Activated T-helper 1 cell treated with anti-CD3 and anti-CD28 coated beads, Interleukin-12 subunit alpha, Interleukin-12 subunit beta, Interleukin-2, Interleukin-4 antibody, amounts not matched to agents 30 ng/mL and 10 ng/mL and 1 ng/mL, durations not matched to agents 14 hours and 24 hours and 36 hours (primary cell): ENCODE results near the gene PCLO. TPM values are rescaled to one million over a fixed set of nuclear protein-coding genes. Genes with fewer than 3 reads are reported as not detected.

Source experiments
- DNase-seq: peaks from one replicate; pipeline ENCODE4 v3.0.0; 2021; ENCODE audit warnings: low spot score
- H3K27ac Mint-ChIP-seq: one replicate; pipeline ENCODE4 v1.8.0; 2021; ENCODE audit warnings: mild to moderate bottlenecking, mixed read lengths
- H3K27me3 Mint-ChIP-seq: one replicate; pipeline ENCODE4 v1.8.0; 2022; ENCODE audit warnings: mild to moderate bottlenecking, moderate library complexity, mixed read lengths; ENCODE audit not compliant: insufficient read depth
- H3K36me3 Mint-ChIP-seq: one replicate; pipeline ENCODE4 v1.8.0; 2021; ENCODE audit warnings: low read depth, mixed read lengths
- H3K4me1 Mint-ChIP-seq: one replicate; pipeline ENCODE4 v1.8.0; 2021; ENCODE audit warnings: low read depth, mixed read lengths
- H3K4me3 Mint-ChIP-seq: one replicate; pipeline ENCODE4 v1.8.0; 2021; ENCODE audit warnings: mild to moderate bottlenecking, moderate library complexity, mixed read lengths
- H3K9me3 Mint-ChIP-seq: one replicate; pipeline ENCODE4 v1.8.0; 2021; ENCODE audit warnings: mixed read lengths
- intact Hi-C: fragments of 100-400 bp; cut with micrococcal nuclease; formaldehyde crosslinking; loops from one replicate; pipeline ENCODE4 v1.15.1; 2024
- total RNA-seq: library from RNA; stranded (reverse); gene quantifications from 2 replicates; pipeline ENCODE4 v1.2.3, GENCODE V29; 2022

The PCLO gene
- not detected in 2 replicates for total RNA-seq

GRCh38 chr7:83162402-83163256, at the start of gene PCLO:
PCLO (minus strand) TSS chr7:83162884; CDS start chr7:83162592, 292 bp downstream.
- intact Hi-C loops = no loop called here
- peak; percentile 53 for DNase-seq
- H3K9me3 Mint-ChIP-seq = no peaks in the 10 kb centered on the region
- no peaks in the 10 kb centered on the region for H3K36me3 Mint-ChIP-seq
- H3K27ac Mint-ChIP-seq = no peak within 1 kb of the TSS
- H3K4me1 Mint-ChIP-seq = no peaks in the 10 kb centered on the region
- peaks cover 14% of the 10 kb centered on the region for H3K27me3 Mint-ChIP-seq
- H3K4me3 Mint-ChIP-seq = peak within 1 kb of the TSS; percentile 63

DNA sequence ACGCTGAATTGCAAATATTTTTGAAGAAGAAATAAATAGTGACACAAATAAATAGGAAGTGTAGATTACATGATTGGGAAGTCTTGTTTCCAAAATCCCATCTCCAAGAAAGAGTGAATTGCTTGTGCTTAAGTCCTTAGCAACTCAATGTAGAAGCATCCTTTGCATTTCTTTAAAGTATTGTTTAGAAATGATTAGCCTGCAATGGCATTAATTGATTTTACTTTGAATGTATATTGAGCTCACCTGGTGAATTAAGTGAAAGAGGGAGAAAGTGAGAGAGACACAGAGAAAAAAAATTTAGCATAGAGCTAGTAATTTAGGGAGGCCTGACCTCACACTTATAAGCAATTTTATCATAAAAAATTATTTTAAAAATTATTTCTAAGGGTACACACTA, 49.0 kb upstream of the PCLO start:
- DNase-seq = no peak
- H3K4me3 Mint-ChIP-seq = no peak overlapping the region
- H3K9me3 Mint-ChIP-seq = no peaks in the 10 kb centered on the region
- no peaks in the 10 kb centered on the region for H3K27me3 Mint-ChIP-seq
- no peaks in the 10 kb centered on the region for H3K36me3 Mint-ChIP-seq
- no peaks in the 10 kb centered on the region for H3K4me1 Mint-ChIP-seq
- no peak overlapping the region for H3K27ac Mint-ChIP-seq
- intact Hi-C loops = no loop called here

DNA sequence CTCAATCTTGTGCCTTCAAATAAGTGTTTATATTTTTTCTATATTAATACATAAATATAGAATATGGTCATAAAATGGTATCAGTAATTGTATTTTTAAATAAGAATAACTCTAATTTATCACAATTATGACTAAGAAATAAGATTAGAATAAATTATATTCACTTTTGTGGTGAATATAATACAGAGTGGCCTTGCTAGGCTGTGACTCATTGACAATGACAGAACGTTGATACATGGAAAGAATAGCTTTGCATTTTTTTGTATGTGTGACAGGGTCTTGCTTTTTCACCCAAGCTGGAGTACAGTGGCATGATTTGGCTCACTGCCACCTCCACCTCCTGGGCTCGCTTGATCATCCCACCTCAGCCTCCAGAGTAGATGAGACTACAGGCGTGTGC, 47.8 kb upstream of the PCLO start:
- Mint-ChIP-seq H3K36me3 (no peaks in the 10 kb centered on the region), H3K9me3 (no peaks in the 10 kb centered on the region), H3K4me1 (no peaks in the 10 kb centered on the region), H3K4me3 (no peak overlapping the region), H3K27me3 (no peaks in the 10 kb centered on the region), H3K27ac (no peak overlapping the region)
- intact Hi-C loops = no loop called here
- DNase-seq = no peak

GRCh38 chr7:83204715-83205114, 42.0 kb upstream of the PCLO start:
- no peaks in the 10 kb centered on the region for H3K4me1 Mint-ChIP-seq
- DNase-seq = no peak
- H3K9me3 Mint-ChIP-seq = no peaks in the 10 kb centered on the region
- H3K27ac Mint-ChIP-seq = no peak overlapping the region
- no peaks in the 10 kb centered on the region for H3K36me3 Mint-ChIP-seq
- H3K27me3 Mint-ChIP-seq = no peaks in the 10 kb centered on the region
- H3K4me3 Mint-ChIP-seq = no peak overlapping the region
- intact Hi-C loops = no loop called here

DNA sequence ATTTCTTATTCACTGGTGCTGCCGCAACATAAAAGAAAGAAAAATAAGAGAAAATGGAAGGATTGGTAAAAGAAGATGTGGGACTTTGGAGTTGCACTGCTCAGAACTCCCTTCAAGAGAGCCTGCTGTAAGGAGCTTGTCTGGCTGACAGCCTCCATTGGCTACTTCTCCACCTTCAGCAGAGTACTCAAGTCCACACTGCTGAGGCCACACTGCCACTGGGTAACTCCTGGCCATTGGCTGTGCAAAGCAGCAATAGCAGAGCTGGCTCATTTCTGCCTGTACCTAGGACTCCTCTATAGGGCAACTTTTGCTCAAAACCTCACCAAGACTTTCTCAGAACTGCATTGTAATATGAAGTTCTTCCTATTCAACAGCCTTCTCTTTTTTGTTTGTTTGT, 38.7 kb upstream of the PCLO start:
- H3K4me3 Mint-ChIP-seq = no peak overlapping the region
- DNase-seq = no peak
- no peak overlapping the region for H3K27ac Mint-ChIP-seq
- H3K9me3 Mint-ChIP-seq = no peaks in the 10 kb centered on the region
- H3K27me3 Mint-ChIP-seq = no peaks in the 10 kb centered on the region
- intact Hi-C loops = no loop called here
- H3K36me3 Mint-ChIP-seq = no peaks in the 10 kb centered on the region
- H3K4me1 Mint-ChIP-seq = no peaks in the 10 kb centered on the region

- DNase-seq = no peak
- H3K4me3 Mint-ChIP-seq = no peak overlapping the region
- no peak overlapping the region for H3K27ac Mint-ChIP-seq
- no peaks in the 10 kb centered on the region for H3K36me3 Mint-ChIP-seq
- no peaks in the 10 kb centered on the region for H3K4me1 Mint-ChIP-seq
- H3K9me3 Mint-ChIP-seq = no peaks in the 10 kb centered on the region
- intact Hi-C loops = no loop called here
- no peaks in the 10 kb centered on the region for H3K27me3 Mint-ChIP-seq
These were observed 28.1 kb upstream of the PCLO start for GRCh38 chr7:83190659-83191389.

GRCh38 chr7:83178796-83179195, 16.1 kb upstream of the PCLO start:
- Mint-ChIP-seq H3K27me3 (no peaks in the 10 kb centered on the region), H3K36me3 (no peaks in the 10 kb centered on the region), H3K4me3 (no peak overlapping the region), H3K9me3 (peaks cover 3% of the 10 kb centered on the region), H3K27ac (no peak overlapping the region), H3K4me1 (no peaks in the 10 kb centered on the region)
- DNase-seq = no peak
- intact Hi-C loops = no loop called here

DNA sequence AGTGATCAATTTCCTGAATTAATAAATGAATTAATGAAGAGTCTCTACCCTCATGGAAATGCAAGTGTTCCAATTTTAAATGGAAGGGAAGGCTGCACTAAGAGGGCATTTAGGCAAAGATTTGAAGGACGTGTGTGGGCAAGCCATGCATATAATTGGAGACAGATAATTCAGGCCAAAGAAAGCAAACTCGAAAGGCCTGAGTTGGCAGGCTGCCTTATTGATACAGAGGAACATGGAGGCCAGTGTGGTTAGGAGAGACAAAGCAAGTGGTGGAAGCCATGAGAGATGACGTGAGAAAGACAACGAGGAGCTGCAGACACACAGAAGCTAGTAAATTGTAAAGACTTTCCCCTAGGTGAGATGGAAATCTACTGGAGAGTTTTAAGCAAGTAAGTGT, 15.4 kb upstream of the PCLO start:
- H3K4me1 Mint-ChIP-seq = no peaks in the 10 kb centered on the region
- H3K9me3 Mint-ChIP-seq = peaks cover 3% of the 10 kb centered on the region
- intact Hi-C loops = no loop called here
- no peak for DNase-seq
- no peak overlapping the region for H3K4me3 Mint-ChIP-seq
- no peak overlapping the region for H3K27ac Mint-ChIP-seq
- H3K36me3 Mint-ChIP-seq = no peaks in the 10 kb centered on the region
- H3K27me3 Mint-ChIP-seq = no peaks in the 10 kb centered on the region

- no peaks in the 10 kb centered on the region for H3K36me3 Mint-ChIP-seq
- H3K4me1 Mint-ChIP-seq = no peaks in the 10 kb centered on the region
- H3K4me3 Mint-ChIP-seq = no peak overlapping the region
- DNase-seq = no peak
- intact Hi-C loops = no loop called here
- H3K27me3 Mint-ChIP-seq = no peaks in the 10 kb centered on the region
- no peaks in the 10 kb centered on the region for H3K9me3 Mint-ChIP-seq
- H3K27ac Mint-ChIP-seq = no peak overlapping the region
These were observed 11.0 kb upstream of the PCLO start for GRCh38 chr7:83173664-83174063.

GRCh38 chr7:83166781-83167180, 4.1 kb upstream of the PCLO start:
- intact Hi-C loops = no loop called here
- DNase-seq = no peak
- no peaks in the 10 kb centered on the region for H3K36me3 Mint-ChIP-seq
- no peak overlapping the region for H3K27ac Mint-ChIP-seq
- peaks cover 9% of the 10 kb centered on the region for H3K27me3 Mint-ChIP-seq
- H3K4me1 Mint-ChIP-seq = no peaks in the 10 kb centered on the region
- no peak overlapping the region for H3K4me3 Mint-ChIP-seq
- no peaks in the 10 kb centered on the region for H3K9me3 Mint-ChIP-seq

DNA sequence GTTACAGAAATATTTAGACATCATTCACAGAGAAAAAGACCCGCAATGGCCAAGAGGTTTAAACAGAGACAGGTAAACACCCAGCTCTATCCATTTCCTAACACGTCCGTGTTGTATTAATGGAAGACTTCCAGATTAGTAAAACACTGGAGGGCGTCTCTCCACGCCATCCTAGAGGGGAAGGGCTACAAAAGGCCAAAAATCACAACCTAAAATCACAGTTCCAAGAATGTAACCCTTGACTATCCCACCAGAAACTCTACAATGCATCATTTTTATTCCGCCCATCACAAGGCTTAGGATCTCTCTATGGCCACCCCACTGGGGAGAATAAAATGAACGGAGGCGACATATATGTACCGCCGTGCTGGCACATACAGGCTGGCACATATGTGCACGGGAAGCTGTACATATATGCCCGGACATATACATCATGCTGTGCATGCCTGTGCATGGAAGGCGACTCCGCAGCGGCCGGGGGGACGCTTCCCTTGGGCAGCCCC, 734 bp downstream of the PCLO start:
- H3K36me3 Mint-ChIP-seq = no peaks in the 10 kb centered on the region
- peak overlapping the region; percentile 63 for H3K4me3 Mint-ChIP-seq
- no peaks in the 10 kb centered on the region for H3K9me3 Mint-ChIP-seq
- intact Hi-C loops = no loop called here
- no peak overlapping the region for H3K27ac Mint-ChIP-seq
- no peak for DNase-seq
- no peaks in the 10 kb centered on the region for H3K4me1 Mint-ChIP-seq
- peaks cover 14% of the 10 kb centered on the region for H3K27me3 Mint-ChIP-seq

GRCh38 chr7:83161186-83161585, 1.5 kb downstream of the PCLO start:
- Mint-ChIP-seq H3K27me3 (peaks cover 14% of the 10 kb centered on the region), H3K4me1 (no peaks in the 10 kb centered on the region), H3K36me3 (no peaks in the 10 kb centered on the region), H3K4me3 (no peak overlapping the region), H3K27ac (no peak overlapping the region), H3K9me3 (no peaks in the 10 kb centered on the region)
- DNase-seq = no peak
- intact Hi-C loops = no loop called here

DNA sequence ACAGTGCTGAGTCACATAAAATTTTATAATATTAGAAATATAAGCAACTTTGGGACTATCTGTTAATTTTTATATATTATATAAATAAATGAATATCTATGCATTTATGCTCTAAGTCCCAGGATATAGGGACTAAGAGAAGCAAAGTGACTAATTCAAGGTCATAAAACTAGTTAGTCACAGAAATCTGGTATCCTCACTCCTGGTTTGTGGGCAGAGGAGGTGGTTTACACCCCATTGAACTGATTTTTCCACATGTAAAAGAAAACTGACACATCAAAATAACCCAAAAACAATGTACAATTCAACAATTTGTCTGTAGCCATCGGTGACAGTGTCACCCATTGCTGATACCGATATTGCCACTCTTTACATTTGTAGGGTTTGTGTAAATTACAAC, 3.0 kb downstream of the PCLO start:
- H3K4me1 Mint-ChIP-seq = no peaks in the 10 kb centered on the region
- H3K4me3 Mint-ChIP-seq = no peak overlapping the region

More for the DNA sequence above, 3.0 kb downstream of the PCLO start:
- peaks cover 14% of the 10 kb centered on the region for H3K27me3 Mint-ChIP-seq
- H3K9me3 Mint-ChIP-seq = no peaks in the 10 kb centered on the region
- H3K36me3 Mint-ChIP-seq = no peaks in the 10 kb centered on the region
- H3K27ac Mint-ChIP-seq = no peak overlapping the region
- DNase-seq = no peak
- intact Hi-C loops = no loop called here
